HG02610 (cell line): Measurements from ENCODE around the gene HUS1.
"Not testable (repeated sequence)": the region's sequence is repeated elsewhere in the genome, so short reads cannot be mapped to it uniquely, and the experiment has no call there.

Experiments
- ATAC-seq: cut with Tn5 transposase; IDR thresholded peaks from one replicate; pipeline ENCODE4 v1.9.1; 2021; ENCODE audit warnings: mild to moderate bottlenecking, moderate library complexity; ENCODE audit not compliant: unreplicated experiment

The HUS1 gene

GRCh38 chr7:47931005-47932004 is 48.1 kb downstream of the HUS1 start:
- no peak for ATAC-seq

GRCh38 chr7:47924266-47924665 is 55.1 kb downstream of the HUS1 start:
- ATAC-seq: no peak

- not testable (repeated sequence) for ATAC-seq
These were observed 56.1 kb downstream of the HUS1 start for GRCh38 chr7:47923081-47923875.

GRCh38 chr7:47916514-47916913 is 62.9 kb downstream of the HUS1 start:
- ATAC-seq: not testable (repeated sequence)

- no peak for ATAC-seq
These were observed 63.8 kb downstream of the HUS1 start for GRCh38 chr7:47915616-47915976.

GRCh38 chr7:47914717-47915615 is 64.4 kb downstream of the HUS1 start:
- ATAC-seq: no peak
